ENCODE measurements around the gene SCNN1G. TPM values are rescaled to one million over a fixed set of nuclear protein-coding genes. Genes with fewer than 3 reads are reported as not detected.

Gene SCNN1G
- total and polyA plus RNA-seq, 4 donors: not detected

Other genes starting within 250 kb of the SCNN1G start
- gene USP31, start 33.3 kb upstream of the SCNN1G start, total RNA-seq: 10 to 100 TPM in 1 of 2 donors, 1 to 10 TPM in 1; 4.8 to 16.4 TPM
- gene USP31, start 33.3 kb upstream of the SCNN1G start, polyA plus RNA-seq: 1 to 10 TPM; 2.4 to 2.9 TPM
- gene SCNN1B, start 119.6 kb downstream of the SCNN1G start, total RNA-seq: under 1 TPM in 1 of 2 donors, not detected in 1; 0.08 TPM
- gene SCNN1B, start 119.6 kb downstream of the SCNN1G start, polyA plus RNA-seq: under 1 TPM; 0.14 to 0.17 TPM